GM12892 (cell line): ENCODE measurements around the gene GNAI3.

Source experiments
- DNase-seq: peaks from one replicate; pipeline ENCODE4 v3.0.0; 2011; ENCODE audit not compliant: insufficient read length
- FAIRE-seq: peaks from 2 replicates; lab custom pipeline; 2011; peaks lifted over from hg19 to GRCh38; lab: Jason Lieb, UNC
- POLR2A ChIP-seq: IDR thresholded peaks from 2 replicates; pipeline ENCODE4 v1.6.1; 2011; ENCODE audit warnings: low read depth, low read length, control low read depth
- POLR2AphosphoS5 ChIP-seq: IDR thresholded peaks from 2 replicates; pipeline ENCODE4 v1.6.1; 2011; ENCODE audit warnings: low read depth, low read length, control low read depth
- TAF1 ChIP-seq: IDR thresholded peaks from 2 replicates; pipeline ENCODE4 v1.6.1; 2011; ENCODE audit warnings: low read depth, mild to moderate bottlenecking, control low read depth, low read length, borderline replicate concordance

GNAI3 gene

DNA sequence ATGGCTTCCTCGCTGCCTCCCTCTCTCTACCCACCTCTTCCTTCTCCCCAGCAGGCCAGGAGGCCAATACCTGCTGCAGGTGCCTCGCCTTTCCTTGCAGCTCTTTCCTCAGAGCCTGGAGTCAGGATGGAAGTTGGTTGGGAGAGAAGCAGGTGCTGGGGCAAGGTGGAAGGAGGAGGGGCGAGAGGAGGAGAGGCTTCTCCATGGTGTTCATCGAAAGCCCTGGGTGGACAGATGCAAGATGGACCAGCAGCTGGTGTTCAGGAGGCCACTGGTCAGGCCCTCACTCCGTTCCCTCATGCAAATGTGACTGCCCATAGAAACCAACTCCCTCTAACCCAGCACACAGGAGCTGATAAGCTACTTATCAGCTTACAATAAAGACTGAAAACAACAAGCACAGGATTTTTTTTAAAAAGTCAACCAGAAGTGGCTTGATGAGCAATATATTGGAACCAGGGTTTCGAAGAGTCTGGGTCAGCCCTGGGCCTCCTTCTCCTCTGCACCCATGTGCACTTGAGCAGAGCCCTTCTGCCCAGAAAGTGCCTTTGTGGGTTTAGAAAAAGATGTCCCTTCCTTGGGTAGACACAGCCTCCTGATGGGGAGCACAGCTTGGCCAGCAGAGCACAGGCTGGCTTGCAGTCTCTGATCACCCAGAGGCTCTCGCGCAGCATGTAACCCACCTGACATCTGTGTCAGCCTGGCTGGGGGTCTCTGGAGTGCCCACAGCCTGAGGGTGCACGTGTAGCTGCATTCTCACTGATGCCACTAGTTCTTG, 90.8 kb downstream of the GNAI3 start:
- DNase-seq (no peak), FAIRE-seq (no peak)
- no peak for TF ChIP-seq TAF1
- no peak for TF ChIP-seq POLR2AphosphoS5
- TF ChIP-seq POLR2A: no peak

DNA sequence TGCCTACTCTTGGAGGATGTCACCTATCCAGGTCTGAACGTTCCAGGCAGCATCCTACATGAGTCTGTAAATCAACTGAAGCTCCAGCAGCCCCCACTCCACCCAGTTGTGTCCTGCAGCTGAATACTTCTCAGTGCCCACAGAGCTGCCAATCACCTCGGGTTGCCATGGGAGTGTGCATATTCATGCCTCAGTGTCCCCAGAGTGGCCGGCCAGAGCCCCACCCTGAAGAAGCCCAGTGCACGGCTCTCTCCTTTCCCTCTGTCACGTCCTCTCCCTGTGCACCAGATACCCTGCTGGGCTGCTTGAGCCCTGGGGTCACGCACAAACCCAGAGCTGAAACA, 91.4 kb downstream of the GNAI3 start:
- FAIRE-seq (no peak), DNase-seq (no peak)
- no peak for TF ChIP-seq POLR2A
- no peak for TF ChIP-seq TAF1
- no peak for TF ChIP-seq POLR2AphosphoS5

DNA sequence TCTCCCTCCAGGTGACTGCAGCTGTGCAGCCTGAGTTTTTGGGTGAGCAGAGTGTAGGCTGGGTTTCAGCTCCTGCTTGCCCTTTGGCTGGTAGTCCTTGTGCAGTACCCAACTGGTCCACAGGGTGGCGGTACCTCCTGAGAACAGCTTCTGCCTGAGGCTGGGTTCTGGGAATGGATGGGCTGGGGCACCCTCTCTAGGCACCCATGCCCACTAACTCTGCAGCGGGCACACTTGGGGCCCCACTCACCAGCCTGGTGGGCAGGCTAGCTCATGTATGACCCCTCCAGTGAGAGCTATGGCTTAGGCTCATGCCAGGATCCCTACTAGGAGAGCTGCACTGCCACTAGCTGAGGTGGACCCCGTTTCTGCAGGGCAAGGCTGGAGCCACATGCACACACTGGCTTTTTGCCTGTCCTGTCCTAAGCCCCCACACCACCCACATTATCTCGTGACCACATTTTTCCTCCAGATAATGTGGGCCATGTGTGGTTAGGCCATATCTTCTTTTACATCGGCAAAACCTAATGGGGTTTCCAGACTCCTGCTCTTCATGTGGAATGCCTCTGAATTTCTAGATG, 92.0 kb downstream of the GNAI3 start:
- FAIRE-seq: peak; percentile 91

DNA sequence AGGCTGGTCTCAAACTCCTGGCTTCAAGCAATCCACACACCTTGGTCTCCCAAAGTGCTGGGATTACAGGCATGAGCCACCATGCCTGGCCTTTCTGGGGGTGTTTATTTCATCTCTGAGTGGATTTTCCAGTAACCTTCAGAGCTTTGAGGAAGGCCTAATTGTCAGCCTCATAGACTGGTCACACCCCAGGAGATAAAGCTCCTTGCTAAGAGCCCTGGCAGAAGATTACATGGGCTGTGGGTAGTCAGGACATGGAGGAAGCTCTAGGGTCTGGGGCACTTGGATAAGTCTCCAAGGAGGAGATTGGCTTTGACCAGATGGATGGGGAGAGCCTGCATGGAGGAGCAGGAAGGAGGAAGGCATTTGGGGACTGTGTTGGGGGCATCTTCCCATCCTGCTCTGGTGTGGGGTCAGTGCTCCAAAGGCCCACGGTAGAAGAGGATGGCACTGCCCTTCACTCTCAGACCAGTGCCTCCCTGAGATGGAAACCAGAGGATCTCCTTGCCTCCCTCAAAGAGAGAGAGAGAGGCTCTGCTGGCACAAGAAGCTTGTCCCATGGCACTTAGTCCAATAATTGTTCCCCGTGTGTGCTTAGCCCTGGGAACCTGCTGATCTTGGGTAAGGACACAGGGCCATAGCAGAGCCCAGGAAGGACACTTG, 92.8 kb downstream of the GNAI3 start:
- DNase-seq (no peak), FAIRE-seq (no peak)
- TF ChIP-seq POLR2A: no peak
- no peak for TF ChIP-seq TAF1
- no peak for TF ChIP-seq POLR2AphosphoS5

More for the DNA sequence above, 92.0 kb downstream of the GNAI3 start:
- no peak for DNase-seq
- TF ChIP-seq POLR2AphosphoS5 (no peak), POLR2A (no peak), TAF1 (no peak)

DNA sequence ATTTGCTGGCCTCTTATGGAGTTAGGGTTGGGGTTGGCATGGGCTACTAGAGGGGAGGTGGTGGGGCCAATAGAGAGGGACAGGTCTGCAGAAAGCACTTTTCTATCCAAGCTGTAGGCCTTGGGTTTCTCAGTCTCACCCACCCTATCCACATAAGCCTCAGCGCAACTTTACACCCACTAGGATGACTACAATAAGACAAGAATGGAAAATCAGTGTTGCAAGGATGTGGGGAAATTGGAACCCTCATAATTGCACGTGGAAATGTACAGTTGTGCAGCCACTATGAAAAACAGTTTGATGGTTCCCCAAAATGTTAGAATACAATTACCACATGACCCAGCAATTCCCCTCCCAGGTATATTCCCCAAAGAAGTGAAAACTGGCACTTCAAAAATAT, 93.4 kb downstream of the GNAI3 start:
- no peak for DNase-seq
- FAIRE-seq: no peak
- no peak for TF ChIP-seq POLR2A

DNA sequence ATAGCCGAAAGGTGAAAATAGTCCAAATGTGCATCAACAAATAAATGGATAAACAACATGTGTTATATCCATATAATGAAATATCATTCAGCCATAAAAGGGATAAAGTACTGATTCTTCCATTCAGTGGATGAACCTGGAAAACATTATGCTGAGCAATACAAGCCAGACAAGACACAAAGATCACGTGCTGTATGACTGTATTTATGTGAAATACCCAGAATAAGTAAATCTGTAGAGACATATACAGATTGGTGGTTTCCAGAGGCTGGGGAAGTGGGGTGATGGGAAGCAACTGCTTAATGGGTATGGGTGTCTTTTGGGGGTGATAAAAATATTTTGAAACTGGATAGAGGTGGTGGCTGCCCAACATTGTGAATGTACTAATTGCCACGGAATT, 94.2 kb downstream of the GNAI3 start:
- no peak for FAIRE-seq
- DNase-seq: no peak
- TF ChIP-seq POLR2A (no peak), TAF1 (no peak), POLR2AphosphoS5 (no peak)

DNA sequence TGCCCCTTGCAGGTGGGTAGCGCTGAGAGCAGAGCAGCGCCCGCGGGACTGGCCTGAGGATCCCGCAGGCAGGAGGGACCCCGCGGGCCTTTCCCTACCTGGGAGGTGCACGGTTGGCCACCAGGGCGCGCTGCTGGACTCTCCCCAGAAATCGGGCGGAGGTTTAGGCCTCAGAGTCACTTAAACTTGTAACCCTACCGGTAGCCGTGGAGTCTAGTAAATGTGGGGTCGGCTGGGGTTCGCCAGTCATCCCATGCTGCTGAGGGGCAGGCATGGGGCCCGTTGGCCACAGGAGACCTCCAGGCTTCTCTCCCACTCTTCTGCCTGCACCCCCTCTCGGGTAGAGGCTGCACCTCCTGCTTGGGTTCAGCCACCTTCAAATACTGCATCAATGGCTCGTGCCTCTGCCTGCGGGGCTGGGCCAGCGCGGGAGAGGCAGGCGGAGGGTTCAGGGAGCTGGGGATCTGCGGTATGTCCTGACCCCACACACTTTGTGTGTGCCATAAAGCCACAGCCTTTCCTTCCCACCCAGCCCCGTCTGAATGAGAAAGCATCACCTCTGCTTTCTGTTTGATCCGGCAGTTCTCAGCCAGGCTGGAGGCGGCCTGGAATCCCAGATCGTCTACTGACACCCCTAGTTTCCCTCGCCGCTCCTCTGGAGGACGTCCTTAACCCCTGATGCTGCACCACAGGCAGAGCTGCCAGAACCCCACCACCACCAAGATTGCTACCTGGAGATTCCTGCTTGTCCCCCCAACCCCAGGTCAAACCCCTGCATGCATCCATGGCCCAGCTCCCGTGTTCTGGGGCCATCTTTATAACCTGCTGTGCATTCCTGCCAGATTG, 95.2 kb downstream of the GNAI3 start:
- peak; percentile 78 for DNase-seq
- no peak for TF ChIP-seq POLR2A
- no peak for TF ChIP-seq POLR2AphosphoS5
- TF ChIP-seq TAF1: no peak
- FAIRE-seq: peak; percentile 90

DNA sequence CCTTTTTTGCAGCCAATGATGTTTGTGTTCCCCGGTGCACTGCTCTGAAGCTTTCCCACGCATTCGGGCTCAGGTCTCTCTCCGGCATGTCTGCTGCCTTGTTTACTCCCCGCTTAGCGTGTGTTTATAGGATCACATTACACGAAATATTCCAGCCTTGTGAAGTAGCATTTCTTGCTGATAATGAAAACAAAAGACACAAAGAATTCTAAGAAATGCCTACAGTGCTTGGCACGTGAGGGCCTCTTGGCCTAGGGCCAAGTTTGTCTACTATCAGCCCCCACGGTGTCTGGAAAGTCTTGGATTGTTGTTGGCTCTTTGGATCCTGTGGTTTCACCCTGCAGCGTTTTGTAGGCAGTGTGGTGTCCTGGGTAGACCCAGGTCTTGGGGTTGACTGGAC, 96.3 kb downstream of the GNAI3 start:
- no peak for FAIRE-seq
- no peak for DNase-seq
- no peak for TF ChIP-seq TAF1
- no peak for TF ChIP-seq POLR2A
- TF ChIP-seq POLR2AphosphoS5: no peak

DNA sequence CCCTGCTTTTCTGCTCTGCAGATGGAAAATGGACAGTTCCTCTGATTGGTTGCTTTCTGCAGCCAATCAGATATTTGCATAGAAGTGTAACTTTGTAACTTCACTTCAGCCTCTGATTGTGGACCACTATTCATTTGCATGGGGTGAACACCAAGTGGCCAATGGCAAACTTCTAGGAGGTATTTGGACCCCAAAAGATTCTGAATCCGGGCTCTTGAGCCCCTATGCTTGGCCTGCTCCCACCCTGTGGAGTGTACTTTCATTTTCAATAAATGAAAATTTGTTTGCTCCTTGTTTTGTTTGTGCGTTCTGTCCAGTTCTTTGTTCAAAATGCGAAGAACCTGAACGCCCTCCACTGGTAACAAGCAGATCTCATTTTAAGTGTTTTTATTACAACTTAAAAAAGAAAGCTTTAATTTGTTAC, 101.1 kb downstream of the GNAI3 start:
- no peak for DNase-seq
- TF ChIP-seq TAF1 (no peak), POLR2A (no peak), POLR2AphosphoS5 (no peak)
- no peak for FAIRE-seq

DNA sequence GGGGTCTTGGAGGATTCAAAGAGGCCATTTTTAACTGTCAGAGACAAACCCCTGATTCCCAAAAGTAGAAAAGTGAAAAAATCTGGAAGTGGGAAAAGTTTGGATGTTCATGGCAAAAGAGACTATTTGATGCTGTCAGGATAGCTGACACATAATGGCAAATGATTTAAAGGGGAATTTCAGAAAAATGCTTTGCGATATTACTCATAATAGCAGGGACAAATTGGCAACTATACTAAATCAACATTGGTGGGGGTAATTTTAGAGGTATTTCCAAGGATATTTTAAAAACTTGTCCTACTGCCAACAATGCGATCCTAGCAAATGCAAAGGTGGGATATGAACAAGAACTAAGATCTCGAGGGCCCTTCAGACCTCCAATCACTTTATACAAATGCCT, 102.2 kb downstream of the GNAI3 start:
- TF ChIP-seq POLR2AphosphoS5 (no peak), POLR2A (no peak), TAF1 (no peak)
- no peak for DNase-seq
- FAIRE-seq: no peak

DNA sequence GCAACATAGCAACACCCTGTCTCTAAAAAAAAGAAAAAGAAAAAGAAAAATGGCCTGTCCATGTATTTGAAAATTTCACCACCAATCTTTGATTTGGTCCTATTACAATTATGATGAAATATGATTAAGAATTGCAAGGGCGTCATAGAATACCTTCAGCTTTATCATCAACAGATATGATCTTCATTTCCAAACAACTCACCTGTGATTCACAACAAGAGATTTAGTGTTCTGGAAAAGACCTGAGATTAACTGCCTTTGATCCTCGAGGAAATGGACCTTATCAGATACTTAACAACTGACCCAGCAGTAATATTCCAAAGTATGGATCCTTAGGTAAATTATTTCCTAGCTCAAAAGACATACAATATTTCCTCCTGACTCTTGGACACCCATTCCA, 104.0 kb downstream of the GNAI3 start:
- FAIRE-seq: no peak
- no peak for DNase-seq
- no peak for TF ChIP-seq TAF1
- no peak for TF ChIP-seq POLR2A
- no peak for TF ChIP-seq POLR2AphosphoS5
